Epithelial cell of prostate (primary cell): ENCODE data around the gene CLEC9A.

Experiments used
- DNase-seq: peaks from one replicate; pipeline ENCODE4 v3.0.0-alpha.2; 2011; ENCODE audit warnings: low read depth, low spot score
- H3K27ac ChIP-seq: fragments of 450-650 bp; 2 replicates; pipeline ENCODE4 v1.5.1; 2017; ENCODE audit warnings: mild to moderate bottlenecking

Gene CLEC9A

DNA sequence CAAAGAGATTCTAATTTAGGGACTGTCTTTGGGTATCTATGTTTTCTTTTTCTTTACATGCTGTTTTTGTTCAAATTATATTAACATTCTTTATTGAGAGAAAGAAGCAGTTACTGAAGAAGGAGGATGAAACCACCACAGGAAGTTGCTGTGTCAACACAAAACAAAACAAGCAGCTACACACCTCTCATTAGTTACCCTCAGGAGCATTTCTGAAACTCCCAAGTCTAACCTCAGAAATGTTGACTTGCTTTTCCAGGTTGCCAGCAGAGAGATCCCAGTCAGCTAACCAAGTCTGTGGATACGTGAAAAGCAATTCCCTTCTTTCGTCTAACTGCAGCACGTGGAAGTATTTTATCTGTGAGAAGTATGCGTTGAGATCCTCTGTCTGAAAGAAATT is 34.8 kb downstream of the CLEC9A start:
- no peak for DNase-seq
- no peak overlapping the region for H3K27ac ChIP-seq

GRCh38 chr12:10067264-10067663 is 36.8 kb downstream of the CLEC9A start:
- H3K27ac ChIP-seq = no peak overlapping the region
- DNase-seq = no peak

DNA sequence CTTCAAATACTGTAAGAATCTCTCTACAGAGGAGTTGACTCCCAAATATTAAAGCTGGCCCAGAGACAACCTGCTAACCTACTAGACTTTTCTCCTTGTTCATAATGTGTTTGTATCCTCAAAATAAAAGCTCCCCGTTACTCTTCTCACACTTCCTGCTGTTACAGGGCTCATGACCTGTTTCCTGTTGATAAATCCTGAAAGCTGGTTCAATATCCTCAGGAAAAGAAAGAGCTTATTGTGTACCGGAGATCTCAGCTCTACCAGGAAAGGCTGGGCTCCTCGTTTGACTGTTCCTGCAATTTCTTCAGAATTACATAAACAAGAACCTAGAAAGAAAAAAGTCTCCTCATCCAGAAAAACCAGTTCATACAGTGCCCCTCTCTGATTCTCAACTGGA is 37.5 kb downstream of the CLEC9A start:
- H3K27ac ChIP-seq = no peak overlapping the region
- no peak for DNase-seq

DNA sequence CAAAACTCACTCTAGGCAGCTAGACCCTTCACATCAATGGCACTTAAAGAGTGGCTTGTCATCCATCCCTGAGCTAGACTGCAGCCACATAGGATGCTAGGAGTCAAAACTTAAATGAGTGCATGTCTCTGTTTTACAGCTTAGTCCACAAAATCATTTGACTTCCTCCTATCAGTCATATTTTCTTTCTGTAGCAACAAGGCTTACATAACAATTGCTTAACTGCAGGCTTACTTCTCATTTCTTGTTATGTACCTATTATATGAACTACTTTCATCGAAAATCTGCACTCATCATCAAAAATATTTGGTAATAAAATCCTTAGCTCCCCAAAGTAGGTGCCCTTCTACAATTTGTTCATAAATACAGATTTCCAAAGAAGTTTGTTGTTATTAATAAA is 38.2 kb downstream of the CLEC9A start:
- DNase-seq = no peak
- H3K27ac ChIP-seq = no peak overlapping the region

- DNase-seq = no peak
- no peak overlapping the region for H3K27ac ChIP-seq
Observed at GRCh38 chr12:10069099-10069498, 38.6 kb downstream of the CLEC9A start.

DNA sequence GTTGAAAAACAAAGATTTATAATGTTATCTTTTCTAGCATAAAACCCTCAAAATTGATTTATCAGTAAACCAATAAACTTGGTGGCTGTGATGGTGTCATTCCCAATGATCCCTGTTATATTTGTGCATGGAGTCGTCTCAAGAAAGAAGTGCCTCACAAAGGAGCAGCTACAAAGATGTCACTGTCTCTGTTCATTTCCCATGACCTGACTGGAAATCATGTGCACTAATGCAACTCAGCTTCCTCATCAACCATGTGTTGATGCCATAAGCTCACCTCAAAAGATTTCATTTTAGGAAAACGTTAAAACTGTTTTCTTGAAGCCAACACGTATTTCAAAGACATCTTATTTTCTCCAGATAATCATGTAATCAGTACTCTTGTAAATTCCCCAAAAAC is 39.5 kb downstream of the CLEC9A start:
- no peak for DNase-seq
- no peak overlapping the region for H3K27ac ChIP-seq

DNA sequence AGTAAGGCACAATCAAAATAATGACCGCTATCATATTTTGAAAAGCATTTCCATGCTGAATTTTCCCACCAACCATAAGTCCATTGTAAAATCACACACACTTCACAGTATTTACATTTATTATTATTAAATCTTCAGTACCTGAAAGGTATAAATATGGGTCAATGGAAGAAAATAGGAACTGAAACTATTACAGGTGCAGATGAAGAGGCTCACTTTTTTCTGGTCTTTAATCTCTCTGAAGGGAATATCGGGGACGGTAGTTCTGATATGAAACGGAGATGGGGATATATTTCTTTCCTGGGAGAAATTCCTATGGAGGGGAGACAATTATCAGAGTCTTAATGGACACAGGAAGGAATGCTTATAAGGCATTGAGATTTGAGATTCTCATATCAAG is 39.9 kb downstream of the CLEC9A start:
- H3K27ac ChIP-seq = no peak overlapping the region
- DNase-seq = no peak

- DNase-seq = no peak
- H3K27ac ChIP-seq = no peak overlapping the region
Observed at GRCh38 chr12:10072131-10072530, 41.6 kb downstream of the CLEC9A start.

GRCh38 chr12:10073261-10073660 is 42.8 kb downstream of the CLEC9A start:
- no peak for DNase-seq

GRCh38 chr12:10075451-10075850 is 45.0 kb downstream of the CLEC9A start:
- H3K27ac ChIP-seq = no peak overlapping the region
- DNase-seq = no peak

More at GRCh38 chr12:10073261-10073660, 42.8 kb downstream of the CLEC9A start:
- no peak overlapping the region for H3K27ac ChIP-seq

GRCh38 chr12:10082117-10082874 is 51.8 kb downstream of the CLEC9A start:
- DNase-seq = no peak
- no peak overlapping the region for H3K27ac ChIP-seq

DNA sequence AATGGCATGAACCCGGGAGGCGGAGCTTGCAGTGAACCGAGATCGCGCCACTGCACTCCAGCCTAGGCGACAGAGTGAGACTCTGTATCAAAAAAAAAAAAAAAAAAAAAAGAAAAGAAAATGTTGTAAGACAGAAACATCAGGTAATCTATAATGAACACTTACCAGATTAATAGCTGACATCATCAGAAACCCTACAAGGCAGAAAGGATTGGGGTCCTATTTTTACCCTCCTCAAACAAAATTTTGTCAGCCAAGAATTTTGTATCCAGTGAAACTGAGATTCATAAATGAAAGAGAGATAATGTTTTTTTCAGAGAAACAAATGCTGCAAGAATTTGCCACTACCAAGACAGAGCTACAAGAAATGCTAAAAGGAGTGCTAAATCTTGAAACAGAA is 54.3 kb downstream of the CLEC9A start:
- DNase-seq = no peak
- H3K27ac ChIP-seq = no peak overlapping the region

DNA sequence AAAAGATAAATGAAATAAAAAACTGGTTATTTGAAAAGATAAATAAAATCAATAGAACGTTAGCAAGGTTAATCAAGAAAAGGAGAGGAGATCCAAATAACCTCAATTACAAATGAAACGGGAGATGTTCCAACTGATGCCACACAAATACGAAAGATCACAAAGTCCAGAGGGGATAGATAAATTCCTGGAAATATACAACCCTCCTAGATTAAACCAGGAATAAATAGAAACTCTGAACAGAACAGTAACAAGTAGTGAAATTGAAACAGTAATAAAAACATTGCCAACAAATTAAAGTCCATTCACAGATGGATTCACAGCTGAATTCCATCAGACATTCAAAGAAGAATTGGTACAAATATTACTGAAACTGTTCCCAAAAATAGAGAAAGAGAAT is 55.9 kb downstream of the CLEC9A start:
- H3K27ac ChIP-seq = no peak overlapping the region
- DNase-seq = no peak

DNA sequence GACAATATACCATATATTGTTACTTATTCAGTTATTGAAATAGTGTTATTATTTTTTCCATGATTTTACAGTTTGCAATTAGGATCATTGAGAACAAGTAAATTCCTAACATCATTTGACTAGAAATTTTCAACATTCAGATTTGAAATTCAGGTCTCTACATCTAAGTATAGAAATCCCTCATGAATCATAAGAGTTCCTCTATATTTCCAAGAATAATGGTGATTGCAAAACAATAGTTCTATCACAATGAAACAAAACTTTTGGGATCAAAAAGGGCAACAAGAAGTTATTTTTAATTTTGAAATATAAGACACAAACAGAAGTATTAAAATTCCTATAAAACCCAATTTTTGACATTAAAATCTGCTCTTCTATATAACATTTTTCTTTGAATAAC is 57.5 kb downstream of the CLEC9A start:
- DNase-seq = no peak
- no peak overlapping the region for H3K27ac ChIP-seq

- H3K27ac ChIP-seq = no peak overlapping the region
- DNase-seq = no peak
Observed at GRCh38 chr12:10088955-10089900, 58.7 kb downstream of the CLEC9A start.

GRCh38 chr12:10094646-10095395 is 64.3 kb downstream of the CLEC9A start:
- DNase-seq = no peak

DNA sequence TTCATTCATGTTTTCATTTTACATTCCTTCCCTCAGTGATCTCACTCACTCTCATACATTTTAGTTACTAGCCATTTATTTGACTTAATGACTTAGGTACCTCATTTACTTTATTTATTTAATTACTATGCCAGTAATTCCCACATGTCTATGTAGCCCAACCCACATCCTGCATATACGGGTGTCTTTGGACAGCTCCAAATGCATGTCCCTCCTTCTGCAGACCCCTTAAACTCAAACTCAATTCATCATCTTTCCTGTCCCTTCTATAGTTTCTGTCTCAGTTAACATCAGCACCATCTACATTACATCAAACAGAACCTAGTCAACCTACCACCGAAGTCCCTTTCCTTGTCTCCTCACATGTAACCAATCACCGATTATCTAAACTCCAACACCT is 65.5 kb downstream of the CLEC9A start:
- DNase-seq = no peak

More at GRCh38 chr12:10094646-10095395, 64.3 kb downstream of the CLEC9A start:
- no peak overlapping the region for H3K27ac ChIP-seq

GRCh38 chr12:10097521-10097920 is 67.0 kb downstream of the CLEC9A start:
- no peak for DNase-seq
- H3K27ac ChIP-seq = no peak overlapping the region

More for the DNA sequence above, 65.5 kb downstream of the CLEC9A start:
- no peak overlapping the region for H3K27ac ChIP-seq

GRCh38 chr12:10098791-10099190 is 68.3 kb downstream of the CLEC9A start, which contains the start of gene CLEC1A:
Gene CLEC1A, minus strand, starts transcription at chr12:10098985. Its CDS starts 63 bp downstream, at chr12:10098922.
- no peak for DNase-seq
- no peak within 1 kb of the TSS for H3K27ac ChIP-seq

DNA sequence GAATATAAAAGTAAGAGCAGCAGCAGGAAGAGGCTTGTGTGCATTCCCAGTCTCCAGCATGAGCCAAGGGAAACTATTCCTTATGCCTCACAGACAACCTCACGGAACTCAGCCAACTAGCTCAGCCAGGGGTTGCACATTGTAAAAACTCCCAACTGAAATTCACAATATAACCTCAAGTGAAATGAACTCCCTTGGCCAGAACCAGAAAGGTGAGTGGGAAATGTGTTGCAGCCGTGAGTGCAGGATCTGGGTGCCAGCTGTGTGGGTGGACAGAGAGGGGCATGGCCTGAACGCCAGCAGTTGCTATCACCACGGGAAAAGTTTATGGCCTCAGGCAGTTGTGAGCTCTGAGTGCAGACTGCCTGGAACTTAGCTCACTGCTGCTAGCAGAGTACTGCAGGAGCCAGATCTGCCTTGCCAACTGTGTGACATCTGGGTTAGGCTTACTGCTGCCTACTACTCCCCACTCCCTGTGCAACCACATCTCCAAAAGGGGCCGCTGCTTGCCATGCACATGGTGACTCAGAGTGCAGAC is 70.6 kb downstream of the CLEC9A start:
- no peak overlapping the region for H3K27ac ChIP-seq
- no peak for DNase-seq
